HG03442 (cell line): ENCODE data around the gene SSUH2.

Experiments
- ATAC-seq: cut with Tn5 transposase; IDR thresholded peaks from one replicate; pipeline ENCODE4 v1.9.1; 2021; ENCODE audit warnings: mild to moderate bottlenecking, moderate library complexity; ENCODE audit not compliant: unreplicated experiment

The SSUH2 gene

DNA sequence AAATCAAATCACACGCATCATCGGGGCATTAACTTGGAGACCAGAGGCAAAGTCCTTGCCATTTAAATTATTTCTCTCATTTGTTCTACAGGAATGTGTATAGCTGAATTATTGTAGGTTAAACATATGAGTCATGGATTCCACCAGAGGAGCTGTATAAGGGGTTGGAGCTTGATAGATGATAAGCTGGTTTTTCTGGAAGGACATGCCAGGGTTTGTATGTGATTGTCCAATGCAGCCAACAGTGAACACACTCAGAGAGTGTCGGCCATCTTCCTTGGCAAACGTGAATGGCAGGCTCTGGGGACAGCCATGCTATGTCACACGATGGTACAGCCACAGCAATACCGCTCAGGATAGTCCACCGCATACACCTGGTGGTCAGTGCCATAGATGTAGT lies 25.1 kb downstream of the SSUH2 start:
- ATAC-seq, result no peak

DNA sequence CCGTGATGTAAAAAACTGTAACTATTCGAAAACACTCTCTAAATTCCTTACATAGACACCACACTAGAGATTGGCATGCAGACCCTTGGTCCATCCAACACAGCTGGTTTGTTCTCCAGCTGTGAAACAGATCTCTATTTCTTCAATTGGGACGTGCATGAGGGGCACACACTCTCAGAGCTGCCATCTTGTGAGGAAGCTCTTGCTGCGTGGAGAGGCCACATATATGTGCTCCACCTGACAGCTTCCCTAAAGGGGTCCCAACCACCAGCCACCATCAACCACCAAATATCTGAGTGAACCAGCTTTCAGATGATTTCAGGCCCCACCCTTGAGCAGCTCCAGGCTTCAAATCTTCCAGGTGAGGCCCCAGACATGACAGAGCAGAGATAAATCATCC lies 25.6 kb downstream of the SSUH2 start:
- ATAC-seq, result no peak

DNA sequence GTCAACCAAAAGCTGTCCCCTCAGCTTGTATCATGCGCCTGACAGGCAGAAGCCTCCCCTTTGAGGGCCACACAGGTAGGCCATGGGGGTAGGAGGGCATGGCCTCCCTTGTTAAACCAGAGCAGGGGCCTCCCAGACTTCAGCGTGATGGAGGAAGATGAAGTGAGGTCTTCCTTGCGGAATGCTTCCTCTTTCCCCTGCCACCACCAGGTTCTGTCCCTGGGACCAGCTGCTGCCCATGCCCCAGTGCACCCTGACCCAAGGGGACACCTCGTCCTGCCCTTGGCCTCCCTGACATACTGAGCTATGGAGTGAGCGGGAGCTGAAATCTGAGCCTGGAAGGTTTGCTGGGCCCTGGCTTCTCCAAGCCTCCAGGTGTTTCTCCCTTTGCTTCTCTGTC lies 26.7 kb downstream of the SSUH2 start:
- no peak for ATAC-seq

DNA sequence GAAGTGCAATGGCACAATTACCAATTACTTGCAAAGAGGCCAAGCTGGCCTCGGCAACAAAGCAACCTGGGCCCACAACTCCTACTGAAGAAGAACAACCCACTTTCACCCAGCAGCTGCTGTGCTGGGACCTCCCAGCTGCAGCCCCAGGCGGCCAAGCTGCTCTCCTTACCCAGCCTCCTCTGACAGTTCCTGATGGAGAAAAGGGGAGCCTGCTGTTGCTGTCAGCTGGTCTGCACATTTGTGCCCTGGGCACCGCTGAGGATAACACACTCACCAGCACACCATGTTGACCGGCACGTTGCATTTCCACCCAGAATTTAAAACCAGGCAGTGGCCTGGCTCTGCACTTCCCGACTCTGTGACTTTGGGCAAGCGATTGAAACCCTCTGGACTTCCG lies 33.6 kb downstream of the SSUH2 start:
- no peak for ATAC-seq

DNA sequence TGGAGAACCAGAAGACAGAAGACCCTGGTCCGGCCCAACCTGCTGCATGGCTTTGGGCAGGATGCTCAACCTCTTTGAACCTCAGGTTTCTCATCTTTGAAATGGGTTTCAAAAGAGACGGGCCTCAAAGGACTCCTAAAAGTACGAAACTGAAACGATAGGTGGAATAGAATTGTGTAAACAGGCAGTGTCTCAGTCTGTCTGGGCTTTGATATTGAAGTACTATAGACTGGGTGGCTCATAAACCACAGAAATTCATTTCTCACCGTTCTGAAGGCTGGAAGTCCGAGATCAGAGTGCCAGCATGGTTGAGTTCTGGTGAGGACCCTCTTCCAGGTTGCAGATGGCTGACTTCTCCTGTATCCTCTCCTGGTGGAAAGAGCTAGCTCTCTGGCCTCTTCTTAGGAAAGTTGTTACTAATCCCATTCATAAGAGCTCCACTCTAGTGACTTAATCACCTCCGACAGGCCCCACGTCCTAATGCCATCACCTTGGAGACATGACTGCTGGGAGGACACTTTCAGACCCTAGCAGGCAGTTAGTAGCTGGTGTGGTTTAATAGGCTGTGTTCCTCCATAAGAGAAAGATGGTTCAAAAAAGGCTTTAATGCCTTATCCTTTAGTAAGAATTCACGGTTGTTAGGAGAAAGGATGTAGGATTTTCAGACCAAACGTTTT lies 35.7 kb downstream of the SSUH2 start:
- no peak for ATAC-seq

DNA sequence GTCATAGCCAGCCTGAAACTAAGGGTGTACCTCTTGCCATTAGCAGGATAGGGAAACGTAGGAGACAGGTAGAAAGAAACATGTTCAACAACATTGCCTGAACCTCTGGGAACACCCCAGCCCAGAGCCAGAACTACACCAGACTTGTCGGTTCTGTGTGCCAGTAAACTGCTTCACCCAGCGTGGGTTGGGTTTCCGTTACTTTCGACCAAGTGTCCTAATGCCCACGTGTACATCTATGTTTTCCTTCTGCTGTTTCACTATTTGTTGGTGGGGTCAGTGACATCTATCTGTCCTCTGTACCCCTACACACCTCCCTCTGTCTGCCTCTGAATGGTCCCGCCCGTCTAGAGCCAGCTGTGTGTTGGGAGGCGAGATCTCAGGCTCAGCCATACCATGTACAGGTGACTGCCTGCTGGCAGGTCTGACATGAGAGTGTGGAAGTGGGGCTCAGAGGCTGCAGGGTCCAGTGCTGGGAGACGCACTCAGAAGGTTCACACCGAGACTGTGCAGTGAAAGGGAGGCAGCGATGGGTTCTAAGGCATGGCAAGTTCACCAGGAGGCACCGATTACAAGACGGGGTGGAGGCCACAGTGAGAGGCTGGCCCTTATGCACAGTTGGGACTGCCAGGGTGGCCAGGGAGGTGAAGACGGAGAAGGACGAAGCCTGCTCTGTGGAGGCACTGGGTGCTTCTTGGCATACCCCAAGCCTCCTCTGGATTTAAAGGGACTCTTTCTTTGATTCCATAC lies 36.4 kb downstream of the SSUH2 start:
- no peak for ATAC-seq

DNA sequence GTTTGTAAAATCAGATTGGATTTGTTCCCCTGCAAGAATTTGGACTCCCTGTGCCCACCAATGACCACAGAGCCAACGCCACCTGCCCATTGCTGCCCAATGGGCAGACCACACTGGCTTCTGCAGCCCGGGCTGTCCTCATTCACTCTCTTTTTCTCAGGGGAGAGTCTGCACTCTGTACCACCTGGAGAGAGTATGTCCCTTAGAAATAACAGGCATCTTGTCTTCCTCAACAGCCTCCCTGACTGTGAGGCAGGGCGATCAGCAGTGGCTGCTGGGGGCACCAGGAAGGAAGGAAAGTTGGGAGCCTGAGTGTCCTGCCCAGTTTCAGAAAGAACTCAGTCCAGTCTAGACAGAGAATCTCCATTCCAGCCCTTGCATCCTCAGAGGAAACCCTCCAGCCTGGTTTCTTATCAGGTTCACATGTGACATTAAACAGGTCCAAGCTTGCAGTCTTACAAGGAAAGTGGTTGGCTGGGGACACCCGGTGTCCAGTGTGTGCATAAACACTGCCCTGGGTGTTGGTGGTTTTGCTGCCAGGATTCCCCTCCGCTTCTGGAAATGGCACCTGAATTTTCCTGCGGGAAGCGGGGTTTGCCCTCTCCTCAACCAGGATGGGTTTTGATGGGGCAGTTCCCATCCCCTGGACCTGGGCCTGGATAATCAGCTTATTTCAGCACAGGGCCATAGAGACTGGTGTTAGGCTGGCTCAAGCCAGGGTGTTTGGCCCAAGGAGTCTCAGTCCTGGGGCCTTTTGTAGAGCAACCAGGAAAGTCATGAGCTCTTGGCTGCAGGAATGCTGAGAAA lies 37.2 kb downstream of the SSUH2 start:
- ATAC-seq, result no peak

DNA sequence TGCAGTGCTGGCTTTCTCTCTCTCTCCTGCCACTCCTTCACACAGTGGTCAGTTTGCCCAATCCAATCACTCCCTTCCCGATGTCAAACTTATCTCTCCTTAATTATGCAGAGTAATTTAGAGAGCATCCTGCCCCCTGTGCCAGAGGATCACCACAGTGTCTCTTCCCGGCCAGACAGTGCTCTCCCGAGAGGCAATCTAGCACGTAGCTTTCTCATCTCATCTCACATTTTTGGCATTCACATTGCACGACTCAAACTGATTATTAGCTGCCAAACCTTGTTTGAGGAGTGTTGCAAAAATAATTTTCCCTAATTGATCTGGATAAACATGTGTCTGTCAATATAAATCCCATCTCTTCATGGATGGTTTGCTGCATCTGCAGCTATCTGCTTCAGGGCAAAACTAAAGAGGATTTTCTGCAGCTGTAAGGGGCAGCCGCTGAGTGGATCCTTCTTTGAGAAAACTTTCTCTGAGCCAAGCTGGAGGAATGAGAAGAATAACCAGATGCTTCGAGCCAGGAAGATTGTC lies 37.8 kb downstream of the SSUH2 start:
- ATAC-seq, result no peak

DNA sequence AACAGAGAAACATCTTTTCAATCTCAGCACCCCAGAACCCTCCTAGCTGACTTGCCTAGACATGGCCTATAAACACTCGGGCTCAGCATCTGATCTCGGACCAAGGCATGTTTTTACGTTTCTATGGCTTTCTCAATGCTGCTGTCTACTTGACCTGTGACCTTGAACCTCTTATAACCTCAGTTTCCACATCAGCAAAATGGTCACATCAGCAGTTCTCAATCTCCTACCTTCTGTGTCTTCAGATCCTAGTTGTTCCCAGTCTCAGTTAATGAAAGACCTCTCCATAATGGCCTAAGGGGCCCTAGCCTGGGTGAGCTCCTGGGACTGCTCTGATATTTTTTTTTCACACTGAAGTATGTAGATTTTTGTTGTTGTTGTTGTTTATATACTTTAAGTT lies 39.6 kb downstream of the SSUH2 start:
- no peak for ATAC-seq

DNA sequence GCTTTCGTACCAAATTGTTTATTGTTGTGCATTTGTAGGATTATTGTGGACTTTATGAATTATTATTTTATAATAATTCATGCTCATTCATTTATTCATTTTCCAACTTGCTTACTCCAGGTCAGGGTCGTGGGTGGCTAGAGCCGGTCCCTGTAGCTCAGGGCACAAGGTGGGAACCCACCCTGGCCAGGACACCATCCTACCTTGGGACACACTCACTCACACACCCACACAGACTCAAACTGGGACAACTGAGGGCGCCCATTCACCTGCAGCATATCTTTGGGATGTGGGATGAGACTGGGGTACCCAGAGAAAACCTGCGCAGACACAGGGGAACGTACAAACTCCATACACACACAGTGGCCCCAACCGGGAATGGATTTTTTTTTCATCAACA lies 40.6 kb downstream of the SSUH2 start:
- ATAC-seq, result no peak

DNA sequence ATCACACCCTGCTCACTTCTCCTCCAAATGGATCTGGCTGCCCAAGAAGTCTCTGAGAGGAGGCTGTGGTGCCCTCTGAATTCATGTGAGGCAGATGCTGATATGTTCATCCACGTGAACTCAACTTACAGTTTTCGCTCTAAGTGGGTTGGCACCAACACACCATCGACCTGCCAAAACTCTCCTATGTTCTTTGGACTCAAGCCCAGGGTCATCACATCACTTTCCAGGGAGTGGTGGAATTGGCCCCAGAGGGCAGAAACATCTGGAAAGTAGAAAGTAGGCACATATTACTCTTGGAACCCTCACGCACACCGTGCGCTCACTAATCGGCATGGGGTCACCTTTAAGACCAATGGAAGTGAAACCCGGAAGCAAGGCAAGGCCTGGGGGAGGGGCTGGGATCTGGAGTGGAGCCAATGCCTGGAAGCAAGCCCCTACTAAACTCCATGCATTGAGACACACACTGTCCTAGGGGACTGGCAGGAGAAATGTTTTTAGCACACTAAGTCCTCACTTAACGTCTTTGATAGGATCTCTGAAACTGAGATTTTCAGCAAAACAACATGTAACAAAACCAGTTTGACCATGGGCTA lies 41.4 kb downstream of the SSUH2 start:
- no peak for ATAC-seq

DNA sequence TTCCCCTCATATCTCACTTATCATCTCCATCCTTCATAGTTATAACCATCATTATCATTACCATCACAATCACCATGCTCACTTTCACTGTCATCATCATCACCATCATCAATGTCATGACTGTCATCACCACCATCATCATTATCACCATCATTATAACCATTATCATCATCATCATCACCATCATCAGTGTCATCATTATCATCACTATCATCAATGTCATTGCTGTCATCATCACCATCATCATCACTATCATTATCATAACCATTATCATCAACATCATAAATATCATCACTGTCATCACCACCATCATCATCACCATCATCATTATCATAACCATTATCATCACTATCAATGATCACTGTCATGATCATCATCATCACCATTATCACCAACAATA lies 44.1 kb downstream of the SSUH2 start:
- ATAC-seq, result no peak

DNA sequence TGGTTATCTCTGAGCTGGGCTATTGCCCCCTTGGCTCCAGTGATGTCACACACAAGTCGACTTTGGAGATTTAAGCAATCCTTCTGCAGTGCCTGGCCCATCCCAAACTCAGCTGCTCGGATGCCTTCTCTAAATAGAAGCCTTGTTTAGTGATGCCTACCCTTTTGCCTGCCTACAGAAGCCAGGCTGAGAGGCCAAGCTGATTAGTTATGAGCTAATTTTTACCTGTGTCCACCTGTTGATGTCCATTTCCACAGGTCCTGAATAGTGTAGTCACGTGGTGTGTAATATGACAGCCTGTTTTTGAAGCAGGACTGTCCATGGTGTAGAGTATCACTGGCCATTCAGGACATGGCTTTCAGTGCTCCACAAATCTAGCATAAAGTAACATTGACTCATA lies 45.5 kb downstream of the SSUH2 start:
- ATAC-seq, result no peak

DNA sequence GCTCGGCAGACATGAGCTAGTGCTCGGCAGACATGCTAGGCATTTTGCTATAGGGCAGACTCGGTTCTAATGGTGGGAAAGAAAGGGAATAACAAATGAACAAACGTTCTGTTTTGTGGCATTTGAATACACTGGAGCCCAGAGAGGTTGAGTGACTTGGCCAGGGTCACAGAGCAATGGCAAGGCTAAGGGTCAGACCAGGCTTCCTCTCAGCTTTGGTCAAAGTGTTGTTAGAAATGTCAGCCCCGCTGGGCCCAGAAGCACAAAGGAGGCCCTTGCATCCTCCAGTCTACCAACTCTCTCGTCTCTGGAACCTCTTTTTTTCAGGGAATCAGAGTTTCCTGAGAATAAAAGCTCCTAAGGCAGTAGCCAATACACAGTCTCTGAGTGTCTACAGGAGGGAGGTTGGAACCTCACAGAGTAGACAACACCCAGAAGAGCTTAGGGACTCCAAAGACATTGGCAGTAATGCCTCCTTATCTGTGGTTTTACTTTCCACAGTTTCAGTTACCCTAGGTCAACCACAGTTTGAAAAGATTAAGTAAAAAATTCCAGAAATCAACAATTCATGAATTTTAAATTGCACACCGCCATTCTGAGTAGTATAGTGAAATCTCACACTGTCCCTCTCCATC lies 47.3 kb downstream of the SSUH2 start:
- ATAC-seq, result no peak

DNA sequence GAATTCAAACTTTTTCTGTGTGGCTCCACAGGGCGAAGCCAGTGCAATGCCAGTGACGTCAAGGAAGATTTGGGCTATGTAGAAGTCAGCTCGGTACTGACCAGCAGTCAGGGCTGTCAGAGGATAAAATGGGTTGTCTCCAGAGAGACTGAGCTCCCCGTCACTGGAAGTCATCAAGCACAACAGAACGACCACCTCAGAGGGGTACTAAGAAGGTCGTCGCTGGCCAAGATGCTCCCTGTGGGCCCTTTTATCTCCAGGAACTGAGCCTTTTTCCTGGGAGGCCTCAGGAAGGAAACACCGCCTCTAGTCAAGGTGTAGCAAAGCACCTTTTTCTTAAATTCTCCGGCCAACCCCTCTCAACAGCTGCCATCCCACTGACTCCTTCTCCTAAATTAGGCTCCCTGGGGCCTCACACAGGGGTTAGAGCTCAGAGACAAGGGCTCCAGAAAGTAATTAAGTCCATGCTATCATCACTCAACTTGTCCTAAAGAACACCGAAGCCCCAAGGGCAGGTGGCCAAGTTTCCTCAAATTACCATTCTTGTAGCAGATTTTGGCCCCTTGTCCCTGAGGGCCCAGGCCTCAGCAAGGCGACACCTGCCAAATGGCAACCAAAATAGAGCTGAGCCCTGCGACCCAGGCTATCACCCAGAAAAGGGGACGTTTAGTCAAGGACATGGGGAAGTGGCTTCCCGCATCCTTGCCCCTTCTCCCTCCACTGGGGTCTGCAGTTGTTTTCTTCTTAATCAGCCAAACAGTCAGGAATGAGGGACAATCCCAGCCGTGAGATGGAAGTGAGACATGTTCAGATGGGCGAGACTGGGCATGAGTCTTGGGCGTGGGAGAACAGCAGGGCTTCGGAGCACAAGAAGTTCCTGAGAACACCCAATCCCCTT lies 48.0 kb downstream of the SSUH2 start:
- ATAC-seq, result no peak

DNA sequence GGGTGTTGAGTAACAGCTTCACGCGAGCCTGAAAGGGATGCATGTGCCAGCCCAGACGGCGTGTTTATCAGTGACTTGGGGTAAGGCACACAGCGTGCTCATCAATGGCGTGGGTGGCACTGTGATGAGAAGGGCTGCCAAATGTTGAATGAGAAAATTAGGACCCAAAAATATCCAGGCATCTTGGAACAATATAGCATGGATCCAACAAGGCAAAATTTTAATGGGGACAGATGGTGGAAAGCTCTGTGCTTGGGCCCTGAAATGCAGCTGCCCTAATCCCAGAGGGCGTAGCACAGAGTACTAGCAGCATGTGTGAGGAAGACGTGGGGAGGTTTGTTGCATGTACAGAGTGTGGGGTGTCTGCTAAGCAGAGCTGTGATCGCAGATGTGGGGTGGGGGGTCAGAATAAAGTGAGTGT lies 48.9 kb downstream of the SSUH2 start:
- ATAC-seq, result no peak

DNA sequence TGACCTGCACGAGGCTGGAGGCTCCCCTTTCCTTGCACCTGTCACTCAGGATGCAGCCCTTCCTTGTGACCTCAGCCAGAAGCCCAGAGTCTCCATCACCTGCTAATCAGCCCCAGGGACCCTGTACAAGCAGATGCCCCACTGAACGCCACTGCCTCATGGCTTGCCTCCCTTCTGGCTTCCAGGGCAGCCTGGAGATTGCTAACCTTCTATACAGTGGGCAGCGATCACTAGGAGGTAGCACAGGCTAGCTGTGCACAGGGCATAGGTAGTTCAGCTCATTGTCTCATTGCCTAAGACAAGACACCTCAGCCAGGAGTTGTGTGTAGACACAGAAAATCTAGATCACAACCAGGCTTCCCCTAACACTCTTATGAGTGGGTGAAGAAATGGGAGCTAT lies 49.3 kb downstream of the SSUH2 start:
- ATAC-seq, result no peak

DNA sequence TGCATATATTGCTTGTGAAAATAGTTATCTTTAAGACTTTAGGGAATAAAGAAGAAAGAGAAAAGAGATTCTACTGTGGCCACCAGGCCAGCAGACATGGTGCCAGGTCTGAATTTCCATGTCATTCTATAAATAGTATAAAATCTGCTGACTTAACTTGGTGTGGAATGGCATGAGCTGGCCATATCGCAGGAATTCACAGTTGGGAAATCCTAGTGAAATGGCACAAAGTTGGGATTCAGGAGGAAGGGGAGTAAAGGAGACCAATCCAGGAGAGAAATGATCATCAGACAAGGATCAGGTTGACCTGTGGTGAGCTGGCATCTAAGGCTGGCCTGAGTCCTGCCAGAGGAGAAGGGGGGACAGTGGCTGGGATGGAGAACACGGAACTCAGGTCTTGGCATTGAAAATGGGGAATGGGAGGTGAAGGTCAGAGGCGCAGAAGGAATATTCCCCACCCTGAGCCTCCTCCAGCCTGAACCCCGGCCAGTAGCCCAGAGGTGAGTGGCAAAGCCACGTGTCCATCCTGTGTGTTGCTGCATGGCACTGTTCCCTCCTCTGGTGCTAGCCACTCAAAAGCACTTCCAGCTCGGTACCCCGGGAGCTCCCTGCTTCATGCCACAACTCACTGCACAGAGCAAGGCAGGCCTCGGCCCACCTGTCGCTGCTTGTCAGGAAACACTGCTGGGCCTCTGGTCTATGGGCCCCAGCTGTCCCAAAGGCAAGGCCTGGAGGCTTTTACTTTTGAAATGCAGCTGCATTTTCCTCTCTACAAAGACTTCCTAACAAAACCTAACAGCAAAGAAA lies 51.4 kb downstream of the SSUH2 start:
- no peak for ATAC-seq
